Measurements from ENCODE around the gene IGF1R. TPM values are rescaled to one million over a fixed set of nuclear protein-coding genes. Genes with fewer than 3 reads are reported as not detected.

IGF1R gene
- total and polyA plus RNA-seq, 2 of the 13 experiments (the other 11 are each of a cell fraction or from before 2014, with no cell fraction given) = 15.9 to 18.4 TPM

- TF ChIP-seq RERE (CRISPR knock-in tag; IDR thresholded peaks at IDR 0.05; ENCODE audit: low read depth) (no peak), ZNF646 (CRISPR knock-in tag; IDR thresholded peaks at IDR 0.05) (peak; percentile 60; the same call in 1 of the 2 replicates), ZNF777 (CRISPR knock-in tag; IDR thresholded peaks at IDR 0.05) (peak; percentile 86), SMC3 (IDR thresholded peaks at IDR 0.05; ENCODE audit: low read length) (no peak), RBM39 (IDR thresholded peaks at IDR 0.05; ENCODE audit: low read depth, low read length, poor library complexity, severe bottlenecking) (no peak), ZNF704 (CRISPR knock-in tag; IDR thresholded peaks at IDR 0.05; ENCODE audit: borderline replicate concordance) (no peak), SAP130 (CRISPR knock-in tag; IDR thresholded peaks at IDR 0.05; ENCODE audit: low read depth) (no peak; the same call in 1 of the 2 replicates), ZNF761 (CRISPR knock-in tag; conservative IDR thresholded peaks at IDR 0.05) (no peak), TFDP1 (CRISPR knock-in tag; IDR thresholded peaks at IDR 0.05; ENCODE audit: borderline replicate concordance) (peak; percentile 72; the same call in 1 of the 2 replicates), MAFK (conservative IDR thresholded peaks at IDR 0.05 in 1 of 2, IDR thresholded peaks at IDR 0.05 in 1 of 2; ENCODE audit: low read length in 2 of 2) (no peak), EHMT2 (IDR thresholded peaks at IDR 0.05; ENCODE audit: borderline replicate concordance, low read depth, low read length) (no peak), ZNF264 (CRISPR knock-in tag; IDR thresholded peaks at IDR 0.05) (0 out of 2 replicates have a peak, but pooled peaks have one; percentile 25)
Observed at GRCh38 chr15:98650417-98651035, 2.2 kb downstream of the IGF1R start (continued).
